ENCODE data around the gene GREB1L.
"Not testable (repeated sequence)": the region's sequence is repeated elsewhere in the genome, so short reads cannot be mapped to it uniquely, and the experiment has no call there.

GREB1L gene

GRCh38 chr18:21242141-21242779 lies at the start of gene GREB1L:
TSS of gene GREB1L (plus strand) at chr18:21242232. CDS start at chr18:21383519, 141,287 bp downstream.
- no peak for DNase-seq (ENCODE audit: low read depth in 2 of 2, low spot score in 1 of 2)

- DNase-seq (ENCODE audit: low read depth in 2 of 2, low spot score in 1 of 2), result no peak
Measured at GRCh38 chr18:21192308-21192624, 49.8 kb upstream of the GREB1L start.

DNA sequence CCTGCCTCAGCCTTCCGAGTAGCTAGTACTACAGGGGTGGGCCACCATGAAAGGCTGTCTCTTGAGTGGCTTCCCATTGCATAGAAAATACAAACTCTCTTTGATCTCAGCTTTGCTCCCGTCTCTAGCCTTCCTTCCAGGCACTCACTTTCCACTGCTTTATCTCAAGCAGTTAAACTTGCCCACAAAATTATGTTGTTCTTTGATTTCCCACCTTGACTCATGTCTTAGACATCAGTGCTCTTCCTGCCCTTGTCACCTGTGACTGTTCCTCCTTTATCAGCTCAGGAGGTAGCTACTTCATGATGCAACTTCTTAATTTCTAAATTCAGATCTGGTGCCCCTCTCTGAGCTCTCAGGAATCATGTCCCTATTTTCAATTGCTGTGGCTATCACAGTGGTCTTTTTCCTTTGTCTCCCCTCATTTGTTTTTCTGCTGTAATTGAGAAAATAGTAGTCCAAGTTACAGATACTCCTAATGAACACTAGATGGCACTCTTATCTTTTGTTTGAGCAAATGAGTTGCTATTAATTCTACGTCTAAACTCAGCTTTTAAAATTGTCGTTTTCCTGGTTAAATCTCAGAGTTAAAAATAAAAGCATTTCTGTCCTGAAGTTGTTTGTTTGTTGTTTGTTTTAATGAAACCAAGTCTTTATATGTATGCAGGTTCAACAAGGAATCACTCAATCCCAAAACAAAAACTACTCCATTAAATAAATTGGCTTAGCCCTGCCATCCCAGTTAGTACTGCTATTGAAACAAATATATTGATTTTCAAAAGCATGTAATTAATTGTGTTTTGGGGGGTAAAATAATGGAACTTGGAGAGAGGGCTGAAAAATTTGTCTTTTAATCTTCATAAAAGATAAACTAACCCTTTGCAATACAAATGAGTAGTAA lies 46.9 kb upstream of the GREB1L start:
- DNase-seq (ENCODE audit: low read depth in 2 of 2, low spot score in 1 of 2), result no peak

GRCh38 chr18:21196426-21196825 lies 45.6 kb upstream of the GREB1L start:
- DNase-seq (ENCODE audit: low read depth in 2 of 2, low spot score in 1 of 2), result no peak

- no peak for DNase-seq (ENCODE audit: low read depth in 2 of 2, low spot score in 1 of 2)
Measured at GRCh38 chr18:21203126-21203525, 38.9 kb upstream of the GREB1L start.

DNA sequence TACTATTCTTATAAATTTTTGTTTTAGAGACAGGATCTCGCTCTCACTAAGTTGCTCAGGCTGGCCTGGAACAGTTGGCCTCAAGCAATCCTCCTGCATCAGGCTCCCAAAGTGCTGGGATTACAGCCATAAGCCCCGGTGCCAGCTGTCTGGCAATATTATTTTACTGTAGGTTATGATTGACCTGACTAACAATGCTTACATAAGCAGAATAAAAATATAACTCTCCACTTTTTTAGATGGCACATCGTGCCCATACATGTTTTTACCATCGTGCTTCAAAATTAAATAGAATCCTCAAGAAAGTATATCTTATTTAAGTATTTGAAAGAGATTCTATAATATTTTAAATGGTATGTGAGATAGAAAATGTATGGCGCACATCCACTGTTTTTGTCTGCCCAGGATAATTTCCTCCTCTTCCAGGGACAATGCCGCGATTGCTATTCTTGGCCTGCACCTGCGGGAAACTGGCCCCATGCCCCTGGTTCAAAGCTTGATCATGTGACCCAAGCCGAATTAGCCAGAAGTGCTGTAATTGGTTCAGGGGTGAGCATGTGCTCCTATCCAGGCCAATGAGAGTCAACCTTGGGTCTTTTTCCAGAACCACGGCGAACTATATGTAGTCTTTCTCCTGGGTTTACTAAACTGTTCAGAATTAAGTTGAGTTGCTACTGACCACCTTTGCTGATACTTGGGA lies 38.3 kb upstream of the GREB1L start:
- DNase-seq (ENCODE audit: low read depth in 2 of 2, low spot score in 1 of 2), result no peak

GRCh38 chr18:21205695-21206094 lies 36.3 kb upstream of the GREB1L start:
- DNase-seq (ENCODE audit: low read depth in 2 of 2, low spot score in 1 of 2), result no peak

GRCh38 chr18:21210278-21210677 lies 31.8 kb upstream of the GREB1L start:
- DNase-seq (ENCODE audit: low read depth in 2 of 2, low spot score in 1 of 2), result no peak

- no peak for DNase-seq (ENCODE audit: low read depth in 2 of 2, low spot score in 1 of 2)
Measured at GRCh38 chr18:21210784-21211183, 31.2 kb upstream of the GREB1L start.

DNA sequence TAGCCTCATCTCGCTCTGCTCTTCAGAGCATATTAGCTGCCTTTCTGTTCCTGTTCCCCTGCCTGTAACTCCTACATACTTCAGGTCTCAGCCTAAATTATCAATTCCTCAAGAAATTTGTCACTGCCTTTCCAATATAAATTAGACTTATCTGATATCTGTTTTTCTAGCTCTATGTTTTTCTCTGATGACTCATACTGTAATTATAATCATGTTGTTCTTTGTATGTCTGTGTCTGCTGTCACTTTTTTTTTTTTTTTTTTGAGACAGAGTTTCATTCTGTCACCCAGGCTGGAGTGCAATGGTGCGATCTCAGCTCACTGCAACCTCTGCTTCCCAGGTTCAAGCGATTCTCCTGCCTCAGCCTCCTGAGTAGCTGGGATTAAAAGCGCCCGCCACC lies 27.6 kb upstream of the GREB1L start:
- not testable (repeated sequence) for DNase-seq (ENCODE audit: low read depth in 2 of 2, low spot score in 1 of 2)

- no peak for DNase-seq (ENCODE audit: low read depth in 2 of 2, low spot score in 1 of 2)
Measured at GRCh38 chr18:21215490-21215889, 26.5 kb upstream of the GREB1L start.

DNA sequence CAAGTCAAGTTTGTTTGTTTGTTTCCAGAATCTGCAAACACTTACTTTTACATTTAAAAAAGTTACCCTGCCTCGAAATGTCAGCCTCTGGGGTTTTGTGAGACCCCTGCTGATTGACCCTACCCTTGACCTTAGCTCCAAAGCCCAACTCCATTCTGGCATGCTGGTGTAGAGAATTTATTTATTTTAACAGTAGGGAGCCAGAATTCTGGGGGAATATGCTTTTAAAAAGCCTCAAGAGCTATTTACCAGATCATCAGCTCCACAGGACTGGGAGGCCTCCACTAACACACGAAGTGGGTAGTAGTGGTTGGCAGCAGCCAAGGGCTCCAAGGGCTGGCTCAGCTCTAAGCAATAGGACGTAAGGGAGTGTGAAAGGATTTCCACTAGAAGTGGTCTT lies 23.2 kb upstream of the GREB1L start:
- DNase-seq (ENCODE audit: low read depth in 2 of 2, low spot score in 1 of 2), result no peak

DNA sequence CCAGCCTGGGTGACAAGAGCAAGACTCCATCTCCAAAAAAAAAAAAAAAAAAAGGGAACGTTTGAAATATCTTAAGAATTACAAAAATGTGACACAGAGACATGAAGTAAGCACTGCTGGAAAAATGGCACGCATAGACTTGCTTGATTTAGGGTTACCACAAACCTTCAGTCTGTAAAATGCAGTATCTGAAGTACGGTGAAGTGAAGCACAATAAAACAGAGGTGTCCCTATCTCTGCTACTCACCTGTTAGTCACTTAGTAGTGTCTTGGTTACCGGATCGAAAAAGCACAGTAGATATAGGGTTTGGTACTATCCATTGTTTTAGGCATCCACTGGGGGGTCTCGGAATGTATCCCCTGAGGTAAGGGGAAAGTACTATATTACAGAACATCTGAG lies 11.6 kb upstream of the GREB1L start:
- no peak for DNase-seq (ENCODE audit: low read depth in 2 of 2, low spot score in 1 of 2)

GRCh38 chr18:21241301-21242048 lies 557 bp upstream of the GREB1L start:
- no peak for DNase-seq (ENCODE audit: low read depth in 2 of 2, low spot score in 1 of 2)

GRCh38 chr18:21242780-21243401 lies 859 bp downstream of the GREB1L start:
- no peak for DNase-seq (ENCODE audit: low read depth in 2 of 2, low spot score in 1 of 2)

DNA sequence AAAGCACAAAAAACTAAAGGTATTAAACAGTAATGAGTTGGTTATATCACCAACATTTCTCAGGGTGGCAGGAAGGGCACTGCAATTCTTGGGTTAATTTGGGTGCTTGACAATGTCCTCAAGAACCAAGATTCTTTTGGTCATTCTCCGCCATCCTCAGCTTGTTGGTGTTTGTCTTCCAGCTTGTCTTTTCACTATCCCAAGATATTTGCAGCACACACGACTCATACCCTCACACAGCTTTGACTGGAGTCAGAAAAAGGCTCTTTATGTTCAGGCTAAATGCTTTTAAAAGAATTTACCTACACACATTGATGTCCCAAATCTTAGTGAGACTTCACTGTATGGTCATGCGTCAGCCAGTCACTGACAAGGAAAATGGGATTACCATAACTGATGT lies 12.5 kb downstream of the GREB1L start:
- DNase-seq (ENCODE audit: low read depth in 2 of 2, low spot score in 1 of 2), result no peak

DNA sequence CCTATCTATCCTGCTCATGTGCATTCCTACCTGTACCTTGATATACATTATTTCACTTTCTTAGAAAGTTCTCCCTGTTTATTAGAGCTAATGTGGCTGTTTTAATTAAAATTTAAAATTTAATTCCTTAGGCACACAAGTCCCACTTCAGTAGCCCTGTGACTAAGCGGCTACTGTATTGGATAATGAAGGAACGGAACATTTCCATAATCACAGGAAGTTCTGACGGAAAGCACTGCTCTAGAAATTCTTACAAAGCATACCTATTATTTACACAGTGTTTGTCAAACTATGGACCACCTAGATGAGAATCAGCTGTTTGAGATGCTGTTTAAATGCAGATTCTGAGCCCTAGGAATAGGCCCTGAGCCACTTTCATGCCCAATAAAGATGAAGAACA lies 13.2 kb downstream of the GREB1L start:
- no peak for DNase-seq (ENCODE audit: low read depth in 2 of 2, low spot score in 1 of 2)

GRCh38 chr18:21257386-21257785 lies 15.4 kb downstream of the GREB1L start:
- no peak for DNase-seq (ENCODE audit: low read depth in 2 of 2, low spot score in 1 of 2)

DNA sequence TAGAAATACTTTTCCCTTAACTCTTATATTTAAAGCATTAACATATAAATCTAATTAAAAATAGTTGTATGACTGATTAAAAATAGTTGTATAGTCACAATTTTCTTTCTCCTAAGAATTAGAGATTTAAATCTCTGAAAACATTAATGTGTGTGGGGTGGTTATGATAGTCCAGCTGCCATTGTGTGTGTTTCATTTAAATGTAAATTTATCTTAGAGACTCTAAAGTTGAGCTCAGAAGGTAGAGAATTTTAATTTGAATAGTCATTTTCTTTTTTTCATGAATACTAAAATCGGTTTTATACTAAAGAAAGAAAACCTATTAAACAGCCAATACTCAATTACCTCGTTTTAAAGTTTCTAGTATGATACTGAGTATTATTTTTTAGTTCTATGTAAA lies 18.6 kb downstream of the GREB1L start:
- no peak for DNase-seq (ENCODE audit: low read depth in 2 of 2, low spot score in 1 of 2)

- no peak for DNase-seq (ENCODE audit: low read depth in 2 of 2, low spot score in 1 of 2)
Measured at GRCh38 chr18:21261352-21261751, 19.3 kb downstream of the GREB1L start.

DNA sequence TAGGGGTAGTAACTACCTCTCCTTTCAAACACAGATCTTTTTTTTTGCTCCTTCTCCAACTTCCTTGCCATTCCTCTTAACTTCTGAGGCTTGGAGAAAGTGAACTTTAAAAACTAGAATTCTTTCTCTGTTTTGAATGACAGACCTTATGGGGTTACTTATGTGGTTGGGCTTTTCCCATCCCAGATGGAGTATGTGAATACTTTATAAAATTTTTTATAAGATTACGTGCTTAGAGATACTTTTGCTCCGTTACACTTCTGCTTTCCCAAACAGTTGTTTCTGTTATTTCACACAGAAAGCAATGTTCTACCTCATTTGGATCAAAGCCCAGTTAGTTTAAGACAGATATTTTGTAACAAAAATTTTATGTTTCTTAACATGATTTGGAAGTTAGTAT lies 20.2 kb downstream of the GREB1L start:
- no peak for DNase-seq (ENCODE audit: low read depth in 2 of 2, low spot score in 1 of 2)
